Muscle layer of colon (tissue), 2 donors: Measurements from ENCODE around the gene SNAP25.
A peak's percentile ranks its signal among the peaks of the same experiment; 100 is the strongest.

Source experiments
- H3K27ac ChIP-seq: one replicate; pipeline ENCODE4 v1.7.0; 2013; ENCODE audit warnings: low read depth, mild to moderate bottlenecking, low read length, moderate library complexity
- H3K27me3 ChIP-seq, 2 donors: one replicate each; pipeline ENCODE4 v1.7.0; 2013; ENCODE audit warnings: low read length in 2 of 2, mild to moderate bottlenecking in 2 of 2; ENCODE audit not compliant: insufficient read depth in 2 of 2, control insufficient read depth in 1 of 2
- H3K36me3 ChIP-seq: one replicate; pipeline ENCODE4 v1.7.0; 2013; ENCODE audit warnings: mild to moderate bottlenecking, low read length; ENCODE audit not compliant: insufficient read depth
- H3K4me1 ChIP-seq: one replicate; pipeline ENCODE4 v1.7.0; 2013; ENCODE audit warnings: mild to moderate bottlenecking, low read length; ENCODE audit not compliant: insufficient read depth
- H3K4me3 ChIP-seq, 2 donors: one replicate each; pipeline ENCODE4 v1.7.0; 2013; ENCODE audit warnings: low read length in 2 of 2, low read depth in 1 of 2, mild to moderate bottlenecking in 1 of 2, moderate library complexity in 1 of 2
- H3K9ac ChIP-seq: one replicate; pipeline ENCODE4 v1.7.0; 2013; ENCODE audit warnings: low read length
- H3K9me3 ChIP-seq: one replicate; pipeline ENCODE4 v1.7.0; 2013; ENCODE audit warnings: mild to moderate bottlenecking, low read length
- donor health status: abdominal sarcoma.
- donor health status: Adenocarcinoma of cecum.

SNAP25 gene

GRCh38 chr20:10218536-10219451 is at the start of gene SNAP25:
SNAP25 (plus strand) TSS chr20:10218830; CDS start chr20:10275492, 56,662 bp downstream.
- Histone ChIP-seq H3K4me3 (peak within 1 kb of the TSS; percentile 33 to 50), H3K4me1 (no peaks in the 10 kb centered on the region), H3K9ac (peak within 1 kb of the TSS; percentile 61), H3K27ac (peak within 1 kb of the TSS; percentile 80), H3K27me3 (peaks cover 6 to 18% of the 10 kb centered on the region in 2 donors), H3K9me3 (no peaks in the 10 kb centered on the region), H3K36me3 (no peaks in the 10 kb centered on the region)

GRCh38 chr20:10169752-10170151 is 48.9 kb upstream of the SNAP25 start:
- Histone ChIP-seq H3K9ac (no peak overlapping the region), H3K9me3 (no peaks in the 10 kb centered on the region), H3K4me3 (no peak overlapping the region), H3K36me3 (no peaks in the 10 kb centered on the region), H3K27ac (no peak overlapping the region), H3K4me1 (no peaks in the 10 kb centered on the region), H3K27me3 (no peaks in the 10 kb centered on the region)

GRCh38 chr20:10170261-10170660 is 48.4 kb upstream of the SNAP25 start:
- no peak overlapping the region for H3K9ac ChIP-seq
- H3K9me3 ChIP-seq: no peaks in the 10 kb centered on the region
- no peak overlapping the region for H3K4me3 ChIP-seq
- H3K4me1 ChIP-seq: no peaks in the 10 kb centered on the region
- H3K27me3 ChIP-seq: no peaks in the 10 kb centered on the region
- no peaks in the 10 kb centered on the region for H3K36me3 ChIP-seq
- H3K27ac ChIP-seq: no peak overlapping the region

- H3K4me1 ChIP-seq: no peaks in the 10 kb centered on the region
- H3K27ac ChIP-seq: no peak overlapping the region
- H3K36me3 ChIP-seq: no peaks in the 10 kb centered on the region
- H3K4me3 ChIP-seq: peak overlapping the region; percentile 61 to 62
- H3K9ac ChIP-seq: no peak overlapping the region
- H3K27me3 ChIP-seq: no peaks in the 10 kb centered on the region
- no peaks in the 10 kb centered on the region for H3K9me3 ChIP-seq
Observed at GRCh38 chr20:10171864-10172751, 46.5 kb upstream of the SNAP25 start.

- Histone ChIP-seq H3K9me3 (no peaks in the 10 kb centered on the region), H3K36me3 (no peaks in the 10 kb centered on the region), H3K27ac (no peak overlapping the region), H3K4me3 (no peak overlapping the region), H3K9ac (no peak overlapping the region), H3K27me3 (no peaks in the 10 kb centered on the region), H3K4me1 (no peaks in the 10 kb centered on the region)
Observed at GRCh38 chr20:10172998-10173655, 45.5 kb upstream of the SNAP25 start.

- Histone ChIP-seq H3K36me3 (no peaks in the 10 kb centered on the region), H3K27ac (no peak overlapping the region), H3K27me3 (no peaks in the 10 kb centered on the region), H3K9me3 (no peaks in the 10 kb centered on the region), H3K4me1 (peaks cover 11% of the 10 kb centered on the region), H3K9ac (no peak overlapping the region), H3K4me3 (no peak overlapping the region)
Observed at GRCh38 chr20:10174400-10174799, 44.2 kb upstream of the SNAP25 start.

GRCh38 chr20:10177326-10177725 is 41.3 kb upstream of the SNAP25 start:
- no peak overlapping the region for H3K27ac ChIP-seq
- no peaks in the 10 kb centered on the region for H3K27me3 ChIP-seq
- H3K9ac ChIP-seq: no peak overlapping the region
- no peaks in the 10 kb centered on the region for H3K9me3 ChIP-seq
- no peak overlapping the region for H3K4me3 ChIP-seq
- no peaks in the 10 kb centered on the region for H3K36me3 ChIP-seq
- H3K4me1 ChIP-seq: peaks cover 16% of the 10 kb centered on the region

GRCh38 chr20:10178091-10178490 is 40.5 kb upstream of the SNAP25 start:
- no peak overlapping the region for H3K4me3 ChIP-seq
- H3K9ac ChIP-seq: no peak overlapping the region
- no peaks in the 10 kb centered on the region for H3K9me3 ChIP-seq
- H3K27me3 ChIP-seq: no peaks in the 10 kb centered on the region
- no peak overlapping the region for H3K27ac ChIP-seq
- peaks cover 16% of the 10 kb centered on the region for H3K4me1 ChIP-seq
- H3K36me3 ChIP-seq: no peaks in the 10 kb centered on the region

GRCh38 chr20:10178727-10179313 is 39.8 kb upstream of the SNAP25 start:
- Histone ChIP-seq H3K36me3 (no peaks in the 10 kb centered on the region), H3K4me1 (peaks cover 16% of the 10 kb centered on the region), H3K9me3 (no peaks in the 10 kb centered on the region), H3K4me3 (no peak overlapping the region), H3K27ac (no peak overlapping the region), H3K9ac (no peak overlapping the region), H3K27me3 (no peaks in the 10 kb centered on the region)

GRCh38 chr20:10179574-10180298 is 38.9 kb upstream of the SNAP25 start:
- Histone ChIP-seq H3K4me3 (no peak overlapping the region), H3K27me3 (no peaks in the 10 kb centered on the region), H3K36me3 (no peaks in the 10 kb centered on the region), H3K27ac (no peak overlapping the region), H3K9ac (no peak overlapping the region), H3K9me3 (no peaks in the 10 kb centered on the region), H3K4me1 (peaks cover 16% of the 10 kb centered on the region)
